Kidney (tissue), 14 donors: ENCODE results near the gene MPC2. TPM values are rescaled to one million over a fixed set of nuclear protein-coding genes. Genes with fewer than 3 reads are reported as not detected.

Experiments used
- DNase-seq, 5 donors: peaks; one replicate each; pipeline ENCODE4 v3.0.0-alpha.2; 2013 to 2020
- FAIRE-seq: peaks from 2 replicates; lab custom pipeline; 2012; peaks lifted over from hg19 to GRCh38; lab: Jason Lieb, UNC
- H3K27ac ChIP-seq, 2 donors: one replicate each; pipeline ENCODE4 v1.7.0; 2013; ENCODE audit warnings: low read depth in 2 of 2, low read length in 2 of 2, inconsistent platforms in 1 of 2
- H3K27me3 ChIP-seq: one replicate; pipeline ENCODE4 v1.7.1; 2013; ENCODE audit warnings: low read length, inconsistent platforms; ENCODE audit not compliant: control insufficient read depth, insufficient read depth
- H3K36me3 ChIP-seq, 3 donors: one replicate each; pipeline versions ENCODE4 v1.7.0 to v1.7.1; 2013; ENCODE audit warnings: low read length in 3 of 3, control low read depth in 1 of 3, inconsistent platforms in 1 of 3; ENCODE audit not compliant: insufficient read depth in 3 of 3, control insufficient read depth in 2 of 3
- H3K4me1 ChIP-seq, 3 donors: one replicate each; pipeline versions ENCODE4 v1.7.0 to v1.7.1; 2013; ENCODE audit warnings: low read length in 3 of 3, inconsistent platforms in 1 of 3, low read depth in 1 of 3; ENCODE audit not compliant: control insufficient read depth in 2 of 3, insufficient read depth in 2 of 3
- H3K4me3 ChIP-seq, 3 donors: one replicate each; pipeline versions ENCODE4 v1.7.0 to v1.8.1; 2013; ENCODE audit warnings: low read length in 3 of 3, control low read depth in 1 of 3, inconsistent platforms in 1 of 3
- H3K9ac ChIP-seq, 3 donors: one replicate each; pipeline versions ENCODE4 v1.7.0 to v1.7.1; 2013; ENCODE audit warnings: low read length in 3 of 3, control low read depth in 1 of 3, inconsistent platforms in 1 of 3
- H3K9me3 ChIP-seq, 3 donors: one replicate each; pipeline versions ENCODE4 v1.7.0 to v1.7.1; 2013; ENCODE audit warnings: low read length in 3 of 3, control low read depth in 1 of 3, inconsistent platforms in 1 of 3; ENCODE audit not compliant: control insufficient read depth in 2 of 3, insufficient read depth in 1 of 3
- intact Hi-C: fragments of 100-400 bp; cut with DNase I; formaldehyde crosslinking; loops from one replicate; pipeline ENCODE4 v1.11.1; 2022
- polyA plus RNA-seq: library from polyadenylated mRNA; stranded (reverse); fragments of 350-450 nt; fragmentation: Illumina TruSeq; extraction: RNeasy Lipid Tissue Mini Kit (QIAGEN cat#74804); gene quantifications from one replicate; pipeline ENCODE4 v1.2.3, GENCODE V29; 2014; ENCODE audit warnings: low read depth, low replicate concordance; ENCODE audit not compliant: insufficient read depth
- total RNA-seq: library from RNA; stranded (reverse); fragmentation: NEBNext Ultra II Directional; extraction: Animal tissue kit (Norgen Biotek cat#: 25700); gene quantifications from one replicate; pipeline ENCODE4 v1.2.1, GENCODE V29; 2021
- TF ChIP-seq, protein P1 (sequence below): IDR thresholded peaks from 3 replicates; pipeline ENCODE4 v1.5.1; 2012; ENCODE audit warnings: mild to moderate bottlenecking, moderate library complexity, borderline replicate concordance; ENCODE audit not compliant: insufficient read depth; ENCODE audit errors: extremely low read depth
- donor health status: control.
- donor health status: control.
- donor health status: control.
- donor health status: control.
- donor health status: control.
- donor health status: DM: yes; HTN: yes; CAD: no.
- donor health status: Normal renal cell carcinoma (clear cell type).

MPC2 gene
- total and polyA plus RNA-seq, 2 donors from 2014 or later, result 127 to 445 TPM

DNA sequence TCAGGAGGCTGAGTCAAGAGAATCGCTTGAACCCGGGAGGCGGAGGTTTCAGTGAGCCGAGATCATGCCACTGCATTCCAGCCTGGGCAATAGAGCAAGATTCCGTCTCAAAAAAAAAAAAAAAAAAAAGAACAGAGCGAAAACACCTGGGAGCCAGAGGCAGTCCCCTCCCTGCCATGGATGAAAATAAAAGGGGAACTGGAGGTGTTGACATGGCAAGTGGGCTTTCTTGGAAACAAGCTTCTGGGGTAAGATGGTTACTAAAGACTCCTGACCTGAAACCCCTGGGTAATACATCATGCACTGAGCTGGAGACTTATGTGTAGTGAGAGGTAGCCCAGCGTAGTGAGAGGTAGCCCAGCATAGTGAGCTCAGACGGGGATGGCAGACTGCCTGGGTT is 54.5 kb downstream of the MPC2 start:
- Histone ChIP-seq H3K9me3 (no peaks in the 10 kb centered on the region), H3K4me3 (no peak overlapping the region), H3K36me3 (no peaks in the 10 kb centered on the region), H3K4me1 (no peaks in the 10 kb centered on the region), H3K9ac (no peak overlapping the region), H3K27me3 (no peaks in the 10 kb centered on the region), H3K27ac (no peak overlapping the region)
- no peak for DNase-seq
- intact Hi-C loops, result no loop called here
- TF ChIP-seq, protein P1, sequence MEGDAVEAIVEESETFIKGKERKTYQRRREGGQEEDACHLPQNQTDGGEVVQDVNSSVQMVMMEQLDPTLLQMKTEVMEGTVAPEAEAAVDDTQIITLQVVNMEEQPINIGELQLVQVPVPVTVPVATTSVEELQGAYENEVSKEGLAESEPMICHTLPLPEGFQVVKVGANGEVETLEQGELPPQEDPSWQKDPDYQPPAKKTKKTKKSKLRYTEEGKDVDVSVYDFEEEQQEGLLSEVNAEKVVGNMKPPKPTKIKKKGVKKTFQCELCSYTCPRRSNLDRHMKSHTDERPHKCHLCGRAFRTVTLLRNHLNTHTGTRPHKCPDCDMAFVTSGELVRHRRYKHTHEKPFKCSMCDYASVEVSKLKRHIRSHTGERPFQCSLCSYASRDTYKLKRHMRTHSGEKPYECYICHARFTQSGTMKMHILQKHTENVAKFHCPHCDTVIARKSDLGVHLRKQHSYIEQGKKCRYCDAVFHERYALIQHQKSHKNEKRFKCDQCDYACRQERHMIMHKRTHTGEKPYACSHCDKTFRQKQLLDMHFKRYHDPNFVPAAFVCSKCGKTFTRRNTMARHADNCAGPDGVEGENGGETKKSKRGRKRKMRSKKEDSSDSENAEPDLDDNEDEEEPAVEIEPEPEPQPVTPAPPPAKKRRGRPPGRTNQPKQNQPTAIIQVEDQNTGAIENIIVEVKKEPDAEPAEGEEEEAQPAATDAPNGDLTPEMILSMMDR, result no peak
- no peak for FAIRE-seq

DNA sequence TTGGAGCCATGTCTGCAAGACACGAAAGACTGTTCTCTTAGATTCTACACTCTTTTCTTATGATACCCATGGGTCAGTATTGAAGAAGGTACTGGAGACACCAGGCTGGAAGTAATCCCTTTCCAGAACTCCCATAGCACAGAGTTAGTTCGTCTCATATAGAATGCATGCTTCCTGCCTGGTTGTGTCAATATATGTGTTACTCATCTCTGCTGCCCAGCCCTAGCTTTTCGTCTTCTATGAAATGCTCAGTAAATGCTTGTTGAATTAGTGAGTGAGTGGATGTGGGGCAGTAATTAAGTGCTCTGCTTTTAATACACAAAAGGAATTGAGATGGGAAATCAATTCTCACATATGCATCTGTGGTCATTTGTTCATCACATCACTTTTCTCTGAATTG is 55.1 kb downstream of the MPC2 start:
- FAIRE-seq (no peak), DNase-seq (no peak)
- intact Hi-C loops, result no loop called here
- no peak overlapping the region for H3K9ac ChIP-seq
- H3K4me1 ChIP-seq, result no peaks in the 10 kb centered on the region
- TF ChIP-seq, protein P1, result no peak
- H3K27ac ChIP-seq, result no peak overlapping the region
- H3K36me3 ChIP-seq, result no peaks in the 10 kb centered on the region
- H3K27me3 ChIP-seq, result no peaks in the 10 kb centered on the region
- no peak overlapping the region for H3K4me3 ChIP-seq
- no peaks in the 10 kb centered on the region for H3K9me3 ChIP-seq

DNA sequence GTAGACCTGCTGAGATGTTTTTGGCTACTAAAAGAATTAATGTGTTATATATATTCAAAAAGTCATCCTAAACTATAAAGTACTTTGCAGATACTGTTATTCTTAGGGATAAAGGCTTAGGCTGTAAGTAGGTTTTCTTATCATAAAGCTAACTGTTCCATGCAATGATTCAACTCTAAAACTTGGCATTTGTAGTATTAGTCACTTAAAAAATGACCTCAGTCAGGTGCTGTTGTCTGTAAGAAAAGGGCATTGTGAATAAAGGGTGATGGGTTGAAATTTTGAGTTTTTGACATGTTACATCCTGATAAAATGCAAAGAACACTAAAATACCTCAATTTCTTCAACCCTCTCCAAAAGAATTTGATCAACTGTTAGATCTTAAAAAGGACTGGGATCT is 55.8 kb downstream of the MPC2 start:
- Histone ChIP-seq H3K9ac (no peak overlapping the region), H3K9me3 (no peaks in the 10 kb centered on the region), H3K4me3 (no peak overlapping the region), H3K27ac (no peak overlapping the region), H3K27me3 (no peaks in the 10 kb centered on the region), H3K4me1 (no peaks in the 10 kb centered on the region), H3K36me3 (no peaks in the 10 kb centered on the region)
- DNase-seq, result no peak
- intact Hi-C loops, result no loop called here
- TF ChIP-seq, protein P1, result no peak
- no peak for FAIRE-seq

DNA sequence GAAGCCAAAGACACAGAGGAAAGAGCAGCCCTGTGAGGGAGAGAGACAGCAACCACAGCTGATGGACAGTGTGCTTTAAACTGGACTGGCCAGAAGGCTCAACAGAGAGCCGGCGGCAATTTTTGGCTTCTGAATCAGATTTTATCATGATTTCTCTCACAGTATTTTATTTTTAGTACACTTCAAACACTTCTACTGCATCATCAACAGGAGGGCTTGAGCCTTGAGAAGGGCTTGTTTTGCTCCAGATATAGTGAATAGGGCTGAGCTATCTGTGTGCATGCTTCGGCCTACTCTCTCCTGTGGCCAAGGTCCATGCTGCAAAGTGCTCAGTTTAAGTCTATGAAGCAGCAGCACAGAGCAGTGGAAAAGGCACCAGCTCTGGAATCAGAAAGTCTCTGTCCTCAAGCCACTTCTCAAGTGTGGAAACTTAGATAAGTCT is 56.3 kb downstream of the MPC2 start:
- H3K4me3 ChIP-seq, result no peak overlapping the region
- no peak overlapping the region for H3K27ac ChIP-seq
- intact Hi-C loops, result no loop called here
- TF ChIP-seq, protein P1, result no peak
- H3K9ac ChIP-seq, result no peak overlapping the region
- H3K27me3 ChIP-seq, result no peaks in the 10 kb centered on the region
- no peaks in the 10 kb centered on the region for H3K4me1 ChIP-seq
- H3K9me3 ChIP-seq, result no peaks in the 10 kb centered on the region
- DNase-seq (no peak), FAIRE-seq (no peak)
- H3K36me3 ChIP-seq, result no peaks in the 10 kb centered on the region
